Endodermal cell (in vitro differentiated cells): ENCODE measurements around the gene CNIH2. TPM values are rescaled to one million over a fixed set of nuclear protein-coding genes. Genes with fewer than 3 reads are reported as not detected.

ENCODE experiments used
- DNase-seq: peaks from one replicate; pipeline ENCODE4 v3.0.0-alpha.2; 2017
- H3K27ac ChIP-seq: 2 replicates; pipeline ENCODE4 v1.5.1; 2013; ENCODE audit warnings: mild to moderate bottlenecking, low read depth, low read length, moderate library complexity
- H3K27me3 ChIP-seq: 2 replicates; pipeline ENCODE4 v1.6.1; 2013; ENCODE audit warnings: mild to moderate bottlenecking, low read length, moderate library complexity; ENCODE audit not compliant: insufficient read depth, control insufficient read depth, poor library complexity, severe bottlenecking
- H3K36me3 ChIP-seq: 2 replicates; pipeline ENCODE4 v1.7.0; 2013; ENCODE audit warnings: mild to moderate bottlenecking, low read length, moderate library complexity; ENCODE audit not compliant: control insufficient read depth, insufficient read depth
- H3K4me1 ChIP-seq: one replicate; pipeline ENCODE4 v1.7.0; 2013; ENCODE audit warnings: low read length; ENCODE audit not compliant: control insufficient read depth, insufficient read depth
- H3K4me3 ChIP-seq: 2 replicates; pipeline ENCODE4 v1.5.1; 2013; ENCODE audit warnings: mild to moderate bottlenecking, low read length, moderate library complexity
- H3K9ac ChIP-seq: 2 replicates; pipeline ENCODE4 v1.6.1; 2013; ENCODE audit warnings: mild to moderate bottlenecking, low read length, moderate library complexity; ENCODE audit not compliant: poor library complexity, severe bottlenecking; ENCODE audit errors: extremely low read depth
- H3K9me3 ChIP-seq: 2 replicates; pipeline ENCODE4 v1.6.1; 2013; ENCODE audit warnings: mild to moderate bottlenecking, low read length, moderate library complexity; ENCODE audit not compliant: control insufficient read depth
- H3K27ac Mint-ChIP-seq: 2 replicates; pipeline ENCODE4 v1.8.0; 2020; ENCODE audit warnings: mixed read lengths
- H3K27me3 Mint-ChIP-seq: 2 replicates; pipeline ENCODE4 v1.8.0; 2021; ENCODE audit warnings: mild to moderate bottlenecking, mixed read lengths; ENCODE audit not compliant: insufficient read depth
- H3K36me3 Mint-ChIP-seq: 2 replicates; pipeline ENCODE4 v1.8.0; 2020; ENCODE audit warnings: low read depth, mixed read lengths
- H3K4me1 Mint-ChIP-seq: 2 replicates; pipeline ENCODE4 v1.8.0; 2020; ENCODE audit warnings: mixed read lengths
- H3K4me3 Mint-ChIP-seq: 2 replicates; pipeline ENCODE4 v1.8.0; 2020; ENCODE audit warnings: mild to moderate bottlenecking, moderate library complexity, mixed read lengths
- H3K9me3 Mint-ChIP-seq: 2 replicates; pipeline ENCODE4 v1.8.0; 2020; ENCODE audit warnings: mild to moderate bottlenecking, mixed read lengths
- CTCF ChIP-seq: fragments of 200-600 bp; sonication (generic); conservative IDR thresholded peaks from 2 replicates; pipeline ENCODE4 v1.5.0; 2021; ENCODE audit warnings: antibody characterized with exemption, mild to moderate bottlenecking
- WGBS, 2 experiments: methylation state at CpG; one replicate each; pipeline versions ENCODE4 v1.1.5 to v1.1.7; 2013; ENCODE audit warnings: missing lambda C conversion rate in 2 of 2, mixed read lengths in 1 of 2; ENCODE audit not compliant: insufficient coverage in 1 of 2, insufficient read length in 1 of 2; 5-methylcytosine and 5-hydroxymethylcytosine counted together
- total RNA-seq, 2 donors: library from RNA; stranded (reverse); fragmentation: NEBNext Ultra II Directional in 1 of 2; extraction: Animal tissue kit (Norgen Biotek cat#: 25700) in 1 of 2; gene quantifications; 2 replicates in 1 of 2; 3 replicates in 1 of 2; pipeline ENCODE4 v1.2.1, GENCODE V29; 2021

CNIH2 gene
- total RNA-seq, 2 donors from 2014 or later = 3.5 to 3.8 TPM

- H3K36me3 Mint-ChIP-seq = no peaks in the 10 kb centered on the region
- H3K4me3 Mint-ChIP-seq = no peak overlapping the region
- H3K27ac Mint-ChIP-seq = no peak overlapping the region
- H3K9ac ChIP-seq = no peak overlapping the region
- no peak overlapping the region for H3K4me3 ChIP-seq
- peaks cover 19% of the 10 kb centered on the region for H3K9me3 Mint-ChIP-seq
- peaks cover 5% of the 10 kb centered on the region for H3K4me1 Mint-ChIP-seq
- no peak for DNase-seq
- 83 to 90% methylated on average over 4 of the region's 4 CpGs for WGBS, 2 experiments
- H3K27me3 ChIP-seq = no peaks in the 10 kb centered on the region
- H3K27me3 Mint-ChIP-seq = peaks cover 11% of the 10 kb centered on the region
- H3K36me3 ChIP-seq = no peaks in the 10 kb centered on the region
- H3K9me3 ChIP-seq = no peaks in the 10 kb centered on the region
- no peaks in the 10 kb centered on the region for H3K4me1 ChIP-seq
- no peak overlapping the region for H3K27ac ChIP-seq
- no peak for TF ChIP-seq CTCF
Observed at GRCh38 chr11:66321606-66322005, 43.6 kb downstream of the CNIH2 start.

GRCh38 chr11:66322732-66323427, 44.9 kb downstream of the CNIH2 start:
- no peak overlapping the region for H3K9ac ChIP-seq
- Mint-ChIP-seq H3K27me3 (peaks cover 19% of the 10 kb centered on the region), H3K4me3 (no peak overlapping the region), H3K4me1 (no peaks in the 10 kb centered on the region), H3K9me3 (peaks cover 19% of the 10 kb centered on the region), H3K36me3 (no peaks in the 10 kb centered on the region), H3K27ac (no peak overlapping the region)
- no peak for TF ChIP-seq CTCF
- no peak overlapping the region for H3K4me3 ChIP-seq
- no peaks in the 10 kb centered on the region for H3K4me1 ChIP-seq
- H3K9me3 ChIP-seq = no peaks in the 10 kb centered on the region
- H3K27me3 ChIP-seq = no peaks in the 10 kb centered on the region
- DNase-seq = no peak
- 89 to 93% methylated on average over 6 to 11 of the region's 11 CpGs for WGBS, 2 experiments
- H3K36me3 ChIP-seq = no peaks in the 10 kb centered on the region
- H3K27ac ChIP-seq = no peak overlapping the region

- no peak for TF ChIP-seq CTCF
- Mint-ChIP-seq H3K27ac (no peak overlapping the region), H3K9me3 (peaks cover 18% of the 10 kb centered on the region), H3K4me3 (no peak overlapping the region), H3K36me3 (no peaks in the 10 kb centered on the region), H3K27me3 (peaks cover 20% of the 10 kb centered on the region), H3K4me1 (peaks cover 3% of the 10 kb centered on the region)
- H3K36me3 ChIP-seq = no peaks in the 10 kb centered on the region
- no peaks in the 10 kb centered on the region for H3K4me1 ChIP-seq
- WGBS, 2 experiments = 93% methylated on average over 1 of the region's 1 CpG; no CpG with 5 or more reads in 1 of the 2 experiments
- no peak overlapping the region for H3K27ac ChIP-seq
- DNase-seq = no peak
- H3K9ac ChIP-seq = no peak overlapping the region
- H3K4me3 ChIP-seq = no peak overlapping the region
- H3K27me3 ChIP-seq = no peaks in the 10 kb centered on the region
- H3K9me3 ChIP-seq = no peaks in the 10 kb centered on the region
Observed at GRCh38 chr11:66323684-66324083, 45.7 kb downstream of the CNIH2 start.
